Loucy (cell line): ENCODE data around the gene SH3YL1.

Experiments
- H2AFZ ChIP-seq: fragments of 200-600 bp; sonication (generic); 2 replicates; pipeline ENCODE4 v1.6.0; 2016; ENCODE audit warnings: antibody characterized with exemption, mild to moderate bottlenecking, low read length, moderate library complexity
- H3F3A ChIP-seq: fragments of 200-600 bp; 2 replicates; pipeline ENCODE4 v1.6.0; 2016; ENCODE audit warnings: antibody characterized with exemption, low read depth, mild to moderate bottlenecking
- H3K27me3 ChIP-seq: fragments of 200-600 bp; sonication (generic); 2 replicates; pipeline ENCODE4 v1.6.1; 2014; ENCODE audit warnings: low read length, mild to moderate bottlenecking; ENCODE audit not compliant: insufficient read depth, poor library complexity, severe bottlenecking
- H3K36me3 ChIP-seq: fragments of 200-600 bp; sonication (generic); 2 replicates; pipeline ENCODE4 v1.6.1; 2016; ENCODE audit warnings: low read length; ENCODE audit not compliant: insufficient read depth
- H3K4me1 ChIP-seq: fragments of 200-600 bp; sonication (generic); 2 replicates; pipeline ENCODE4 v1.5.1; 2014; ENCODE audit warnings: low read length, mild to moderate bottlenecking; ENCODE audit not compliant: insufficient read depth, poor library complexity, severe bottlenecking
- H3K4me2 ChIP-seq: fragments of 200-600 bp; sonication (generic); 2 replicates; pipeline ENCODE4 v1.6.0; 2014; ENCODE audit warnings: antibody characterized with exemption, low read length, low read depth, mild to moderate bottlenecking; ENCODE audit not compliant: poor library complexity, severe bottlenecking
- H3K4me3 ChIP-seq: fragments of 200-600 bp; sonication (generic); 2 replicates; pipeline ENCODE4 v1.5.1; 2014; ENCODE audit warnings: low read length, mild to moderate bottlenecking, mixed read lengths; ENCODE audit not compliant: poor library complexity, severe bottlenecking
- H3K79me2 ChIP-seq: fragments of 200-600 bp; sonication (generic); 2 replicates; pipeline ENCODE4 v1.6.1; 2014; ENCODE audit warnings: low read length; ENCODE audit not compliant: insufficient read depth
- H3K9ac ChIP-seq: fragments of 200-600 bp; sonication (generic); 2 replicates; pipeline ENCODE4 v1.6.0; 2014; ENCODE audit warnings: mild to moderate bottlenecking, low read depth, low read length, moderate library complexity; ENCODE audit not compliant: poor library complexity, severe bottlenecking
- H3K9me2 ChIP-seq: fragments of 200-600 bp; sonication (generic); replicated peaks from 2 replicates; pipeline ENCODE4 v1.6.1; 2016; ENCODE audit warnings: low read depth, low read length, mixed read lengths
- H3K9me3 ChIP-seq: fragments of 200-600 bp; sonication (generic); 2 replicates; pipeline ENCODE4 v1.6.1; 2014; ENCODE audit warnings: mild to moderate bottlenecking, antibody characterized with exemption, low read length, low read depth; ENCODE audit not compliant: insufficient read depth
- H4K20me1 ChIP-seq: fragments of 200-600 bp; sonication (generic); 2 replicates; pipeline ENCODE4 v1.6.0; 2014; ENCODE audit warnings: antibody characterized with exemption, low read length, mild to moderate bottlenecking; ENCODE audit not compliant: insufficient read depth, poor library complexity, severe bottlenecking
- EZH2phosphoT487 ChIP-seq: fragments of 200-600 bp; IDR thresholded peaks from 2 replicates; pipeline ENCODE4 v1.6.1; 2018; ENCODE audit warnings: antibody characterized with exemption, mild to moderate bottlenecking, moderate library complexity, borderline replicate concordance
- TF ChIP-seq, protein P1 (sequence below): fragments of 200-600 bp; sonication (generic); conservative IDR thresholded peaks from 2 replicates; pipeline ENCODE4 v1.5.1; 2014; ENCODE audit warnings: mild to moderate bottlenecking, antibody characterized with exemption, low read length

SH3YL1 gene

DNA sequence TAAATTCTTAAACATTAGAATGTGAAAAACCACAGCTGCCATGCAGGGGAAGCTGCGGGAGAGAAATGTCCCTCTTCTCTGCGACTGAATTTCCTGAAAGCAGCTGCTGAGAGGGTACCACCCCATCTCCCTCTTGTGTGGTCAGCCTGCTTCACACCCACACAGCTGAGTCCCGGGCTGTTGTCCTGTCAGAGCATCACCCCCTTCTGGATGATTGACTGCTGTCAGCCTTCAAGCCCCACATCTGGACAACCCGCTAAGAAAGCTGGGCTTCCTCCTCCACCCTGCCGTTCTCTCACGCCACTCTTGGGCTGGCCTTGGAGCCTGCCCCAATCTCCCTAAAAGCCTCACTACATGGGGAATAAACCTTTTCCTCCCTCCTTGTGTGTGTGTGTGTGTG, 26.0 kb downstream of the SH3YL1 start:
- Histone ChIP-seq H2AFZ (no peak overlapping the region), H3K4me1 (no peaks in the 10 kb centered on the region), H4K20me1 (no peaks in the 10 kb centered on the region), H3K9me3 (peaks cover 2% of the 10 kb centered on the region; the same call in 1 of the 2 replicates), H3K36me3 (no peaks in the 10 kb centered on the region), H3K79me2 (no peaks in the 10 kb centered on the region), H3F3A (no peaks in the 10 kb centered on the region), H3K27me3 (no peaks in the 10 kb centered on the region), H3K4me3 (no peak overlapping the region), H3K4me2 (no peak overlapping the region), H3K9me2 (no peaks in the 10 kb centered on the region), H3K9ac (no peak overlapping the region)
- TF ChIP-seq, protein P1, sequence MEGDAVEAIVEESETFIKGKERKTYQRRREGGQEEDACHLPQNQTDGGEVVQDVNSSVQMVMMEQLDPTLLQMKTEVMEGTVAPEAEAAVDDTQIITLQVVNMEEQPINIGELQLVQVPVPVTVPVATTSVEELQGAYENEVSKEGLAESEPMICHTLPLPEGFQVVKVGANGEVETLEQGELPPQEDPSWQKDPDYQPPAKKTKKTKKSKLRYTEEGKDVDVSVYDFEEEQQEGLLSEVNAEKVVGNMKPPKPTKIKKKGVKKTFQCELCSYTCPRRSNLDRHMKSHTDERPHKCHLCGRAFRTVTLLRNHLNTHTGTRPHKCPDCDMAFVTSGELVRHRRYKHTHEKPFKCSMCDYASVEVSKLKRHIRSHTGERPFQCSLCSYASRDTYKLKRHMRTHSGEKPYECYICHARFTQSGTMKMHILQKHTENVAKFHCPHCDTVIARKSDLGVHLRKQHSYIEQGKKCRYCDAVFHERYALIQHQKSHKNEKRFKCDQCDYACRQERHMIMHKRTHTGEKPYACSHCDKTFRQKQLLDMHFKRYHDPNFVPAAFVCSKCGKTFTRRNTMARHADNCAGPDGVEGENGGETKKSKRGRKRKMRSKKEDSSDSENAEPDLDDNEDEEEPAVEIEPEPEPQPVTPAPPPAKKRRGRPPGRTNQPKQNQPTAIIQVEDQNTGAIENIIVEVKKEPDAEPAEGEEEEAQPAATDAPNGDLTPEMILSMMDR = no peak
- no peak for TF ChIP-seq EZH2phosphoT487

DNA sequence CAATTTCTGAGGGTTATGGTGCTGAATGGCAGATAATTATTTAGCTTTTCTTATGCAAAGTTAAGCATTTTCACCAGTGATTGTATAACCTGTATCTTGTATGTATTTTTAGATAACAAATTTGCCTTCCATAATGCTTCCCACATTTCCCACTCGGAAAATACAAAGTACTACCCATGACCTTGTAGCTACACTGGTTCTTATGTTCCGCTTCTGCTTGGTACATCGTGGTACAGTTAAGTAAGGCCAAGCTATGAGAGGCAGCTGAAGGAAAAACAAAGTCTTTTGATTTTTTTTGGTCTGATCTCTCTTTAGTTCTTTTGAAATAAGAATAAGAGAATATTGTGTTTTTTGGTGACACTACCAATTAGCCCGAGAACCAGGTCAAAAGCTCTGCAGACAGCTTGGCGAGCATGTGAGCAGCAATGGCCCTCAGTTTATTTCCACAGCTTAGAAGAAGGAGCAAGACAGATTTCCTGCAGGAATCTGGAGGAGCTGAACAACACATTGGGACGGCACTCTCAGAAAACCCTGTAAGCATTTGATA, 26.8 kb downstream of the SH3YL1 start:
- TF ChIP-seq, protein P1 = no peak
- no peak for TF ChIP-seq EZH2phosphoT487
- Histone ChIP-seq H3K4me3 (no peak overlapping the region), H3F3A (no peaks in the 10 kb centered on the region), H4K20me1 (no peaks in the 10 kb centered on the region), H3K9me3 (peaks cover 2% of the 10 kb centered on the region; the same call in 1 of the 2 replicates), H3K4me2 (no peak overlapping the region), H3K4me1 (no peaks in the 10 kb centered on the region), H3K27me3 (no peaks in the 10 kb centered on the region), H3K79me2 (no peaks in the 10 kb centered on the region), H3K36me3 (no peaks in the 10 kb centered on the region), H3K9ac (no peak overlapping the region), H3K9me2 (no peaks in the 10 kb centered on the region), H2AFZ (no peak overlapping the region)

GRCh38 chr2:234421-234820, 29.4 kb downstream of the SH3YL1 start:
- Histone ChIP-seq H3K4me1 (no peaks in the 10 kb centered on the region), H2AFZ (no peak overlapping the region), H3K79me2 (no peaks in the 10 kb centered on the region), H3K4me3 (no peak overlapping the region), H3K36me3 (no peaks in the 10 kb centered on the region), H3K9ac (no peak overlapping the region), H3K4me2 (no peak overlapping the region), H3K27me3 (no peaks in the 10 kb centered on the region), H3K9me2 (no peaks in the 10 kb centered on the region), H4K20me1 (no peaks in the 10 kb centered on the region), H3K9me3 (no peaks in the 10 kb centered on the region), H3F3A (no peaks in the 10 kb centered on the region)
- TF ChIP-seq EZH2phosphoT487 = no peak
- TF ChIP-seq, protein P1 = no peak
